SK-N-SH (cell line): Measurements from ENCODE around the gene NRGN. TPM values are rescaled to one million over a fixed set of nuclear protein-coding genes. Genes with fewer than 3 reads are reported as not detected.

ENCODE experiments used
- CTCF ChIA-PET: fragments of 300-600, 350-600 bp; formaldehyde crosslinking; extraction: SDS; loops from one replicate; lab custom pipeline; 2021; lab: Yijun Ruan, JAX
- POLR2A ChIA-PET: fragments of 350-600 bp; sonication (Branson Sonifier 250); formaldehyde crosslinking; extraction: SDS; loops from one replicate; lab custom pipeline; 2020; ENCODE audit warnings: antibody characterized with exemption, inconsistent platforms; lab: Yijun Ruan, JAX
- DNase-seq: peaks from one replicate; pipeline ENCODE4 v3.0.0; 2012
- H2AFZ ChIP-seq: fragments of 200-600 bp; sonication (generic); 2 replicates; pipeline ENCODE4 v1.8.1; 2016; ENCODE audit warnings: antibody characterized with exemption, mild to moderate bottlenecking, low read depth
- H3F3A ChIP-seq: fragments of 200-600 bp; sonication (generic); replicated peaks from 2 replicates; pipeline ENCODE3; 2016; ENCODE audit warnings: antibody characterized with exemption, mild to moderate bottlenecking; ENCODE audit not compliant: insufficient read depth
- H3K27ac ChIP-seq, 2 experiments: fragments of 200-500 bp in 1 of 2; fragments of 200-600 bp in 1 of 2; sonication (Bioruptor generic) in 1 of 2; sonication (generic), shearing (Covaris generic) in 1 of 2; 2 replicates each; pipeline versions ENCODE4 v1.5.1 to v1.6.1; 2014 to 2016; ENCODE audit warnings: low read depth in 2 of 2, inconsistent platforms in 1 of 2, low read length in 1 of 2, mild to moderate bottlenecking in 1 of 2, mixed read lengths in 1 of 2
- H3K27me3 ChIP-seq: fragments of 200-600 bp; sonication (generic), shearing (Covaris generic); 2 replicates; pipeline ENCODE4 v1.6.1; 2016; ENCODE audit warnings: mixed run types; ENCODE audit not compliant: insufficient read depth
- H3K36me3 ChIP-seq, 2 experiments: fragments of 200-500 bp in 1 of 2; fragments of 200-600 bp in 1 of 2; sonication (Bioruptor generic) in 1 of 2; sonication (generic) in 1 of 2; replicated peaks in 1 of 2; 2 replicates each; pipeline versions ENCODE3 to v1.5.1; 2014 to 2016; ENCODE audit warnings: low read length in 1 of 2, mild to moderate bottlenecking in 1 of 2; ENCODE audit not compliant: insufficient read depth in 2 of 2, control insufficient read depth in 1 of 2
- H3K4me1 ChIP-seq, 2 experiments: fragments of 200-500 bp in 1 of 2; fragments of 200-600 bp in 1 of 2; sonication (Bioruptor generic) in 1 of 2; sonication (generic), shearing (Covaris generic) in 1 of 2; 2 replicates each; pipeline versions ENCODE4 v1.5.1 to v1.6.1; 2014 to 2016; ENCODE audit warnings: low read depth in 1 of 2, low read length in 1 of 2, mixed run types in 1 of 2; ENCODE audit not compliant: insufficient read depth in 2 of 2, control insufficient read depth in 1 of 2
- H3K4me2 ChIP-seq: fragments of 200-600 bp; sonication (generic), shearing (Covaris generic); 2 replicates; pipeline ENCODE4 v1.6.1; 2017; ENCODE audit warnings: mixed run types
- H3K4me3 ChIP-seq, 2 experiments: fragments of 200-500 bp in 1 of 2; fragments of 200-600 bp in 1 of 2; sonication (Bioruptor generic) in 1 of 2; sonication (generic), shearing (Covaris generic) in 1 of 2; 2 replicates each; pipeline versions ENCODE4 v1.5.1 to v1.8.1; 2014 to 2016; ENCODE audit warnings: low read depth in 2 of 2, inconsistent platforms in 1 of 2, low read length in 1 of 2, mild to moderate bottlenecking in 1 of 2, mixed read lengths in 1 of 2, moderate library complexity in 1 of 2
- H3K79me2 ChIP-seq: fragments of 200-600 bp; sonication (generic); 2 replicates; pipeline ENCODE4 v1.8.1; 2017; ENCODE audit warnings: mild to moderate bottlenecking; ENCODE audit not compliant: insufficient read depth
- H3K9ac ChIP-seq: fragments of 200-600 bp; sonication (generic); 2 replicates; pipeline ENCODE4 v1.6.1; 2017; ENCODE audit warnings: mixed run types
- H3K9me2 ChIP-seq: fragments of 200-600 bp; sonication (generic); 2 replicates; pipeline ENCODE4 v1.6.1; 2017; ENCODE audit warnings: mixed run types
- H3K9me3 ChIP-seq: fragments of 200-600 bp; sonication (generic); 2 replicates; pipeline ENCODE4 v1.6.1; 2017; ENCODE audit warnings: mixed run types, mild to moderate bottlenecking, moderate library complexity
- H4K20me1 ChIP-seq: fragments of 200-600 bp; sonication (generic); 2 replicates; pipeline ENCODE4 v1.6.1; 2017; ENCODE audit warnings: mild to moderate bottlenecking, mixed run types; ENCODE audit not compliant: insufficient read depth
- ELF1 ChIP-seq: IDR thresholded peaks from 2 replicates; pipeline ENCODE4 v1.4.0; 2012
- FOSL2 ChIP-seq: IDR thresholded peaks from 2 replicates; pipeline ENCODE4 v1.4.0; 2012; ENCODE audit warnings: low read depth, mild to moderate bottlenecking, moderate library complexity, borderline replicate concordance
- FOXJ3 ChIP-seq: sonication (generic); formaldehyde crosslinking; IDR thresholded peaks from 2 replicates; pipeline ENCODE4 v1.5.1; 2020; ENCODE audit warnings: mild to moderate bottlenecking, missing genetic modification reagents
- FOXM1 ChIP-seq: IDR thresholded peaks from 2 replicates; pipeline ENCODE4 v1.4.0; 2012; ENCODE audit warnings: low read depth, mild to moderate bottlenecking
- MEF2A ChIP-seq: IDR thresholded peaks from 2 replicates; pipeline ENCODE4 v1.4.0; 2012; ENCODE audit warnings: low read depth, borderline replicate concordance
- RCOR1 ChIP-seq: fragments of 150-350 bp; IDR thresholded peaks from 2 replicates; pipeline ENCODE4 v1.6.1; 2017; ENCODE audit warnings: antibody characterized with exemption, low read length
- RFX5 ChIP-seq: IDR thresholded peaks from 2 replicates; pipeline ENCODE4 v1.6.1; 2012; ENCODE audit warnings: mild to moderate bottlenecking, improper control_type of control experiment, low read length
- RXRA ChIP-seq: IDR thresholded peaks from 2 replicates; pipeline ENCODE4 v1.4.0; 2012; ENCODE audit warnings: low read depth, mild to moderate bottlenecking, borderline replicate concordance
- SIN3A ChIP-seq: IDR thresholded peaks from 2 replicates; pipeline ENCODE4 v1.6.1; 2012; ENCODE audit warnings: low read depth, mild to moderate bottlenecking, low read length, moderate library complexity, borderline replicate concordance
- SMC3 ChIP-seq: IDR thresholded peaks from 2 replicates; pipeline ENCODE4 v1.6.1; 2012; ENCODE audit warnings: low read depth, low read length, improper control_type of control experiment
- TCF12 ChIP-seq: IDR thresholded peaks from 2 replicates; pipeline ENCODE4 v1.4.0; 2012
- YY1 ChIP-seq: IDR thresholded peaks from 2 replicates; pipeline ENCODE4 v1.4.0; 2012; ENCODE audit warnings: low read depth, mild to moderate bottlenecking
- WGBS: methylation state at CpG from one replicate; pipeline ENCODE4 v1.1.6; 2017; ENCODE audit warnings: low lambda C conversion rate; 5-methylcytosine and 5-hydroxymethylcytosine counted together
- polyA plus RNA-seq, 3 experiments: library from polyadenylated mRNA; depleted of rRNA; stranded (reverse); fragments of >200 nt; gene quantifications; 2 replicates each; pipeline ENCODE4 v1.2.3, GENCODE V29; 2012
- TF ChIP-seq, protein P1 (sequence below): IDR thresholded peaks from 2 replicates; pipeline ENCODE4; 2012
- TF ChIP-seq, protein P2 (sequence below): fragments of 150-350 bp; IDR thresholded peaks from 2 replicates; pipeline ENCODE4 v1.6.1; 2017; ENCODE audit warnings: antibody characterized with exemption, low read length, low read depth, borderline replicate concordance
- TF ChIP-seq, protein P3 (sequence below): IDR thresholded peaks from 2 replicates; pipeline ENCODE4 v1.4.0; 2012; ENCODE audit warnings: low read depth

Gene NRGN
- polyA plus RNA-seq, 1 of the 3 experiments (the other 2 are of a cell fraction), result 6.8 TPM

DNA sequence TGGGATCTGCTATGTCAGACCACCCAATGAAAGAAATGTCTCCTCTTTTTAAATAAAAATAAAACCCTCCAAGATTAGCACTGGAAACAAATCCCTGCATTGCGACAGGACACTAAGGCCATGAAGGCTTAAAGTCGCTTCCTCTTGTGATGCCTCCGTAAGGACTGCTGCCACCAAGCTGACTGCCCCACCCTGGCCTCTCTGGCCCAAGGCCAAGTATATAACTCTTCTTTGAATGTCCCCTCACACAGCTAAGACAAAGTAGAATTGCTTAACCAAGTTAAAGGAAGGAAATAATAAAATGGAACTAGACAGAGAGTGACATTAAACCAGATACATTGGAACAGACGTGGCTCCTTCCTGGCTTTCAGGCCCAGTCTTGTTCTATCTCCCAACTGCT, 7.5 kb upstream of the NRGN start:
- WGBS, result 80% methylated on average over 4 of the region's 4 CpGs
- CTCF ChIA-PET, result no interaction called here

DNA sequence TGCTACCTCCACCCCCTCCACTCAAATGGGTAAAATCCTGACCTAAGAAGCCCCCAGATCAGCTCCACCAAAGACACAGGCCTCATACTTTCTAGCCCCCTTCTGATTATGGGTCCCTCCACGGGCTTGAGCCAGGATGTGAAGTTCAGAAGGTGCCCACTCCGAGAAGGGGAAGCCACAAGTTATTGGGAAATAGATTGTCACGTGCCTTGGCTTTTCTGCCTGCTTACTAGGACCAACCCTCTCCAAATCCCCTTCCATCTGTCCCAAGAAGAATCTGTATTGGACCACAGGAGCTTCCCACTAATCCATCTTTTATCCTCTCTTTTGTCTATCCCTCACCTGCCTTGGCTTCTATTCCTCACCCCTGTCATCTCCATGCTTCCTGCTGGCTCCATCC, 3.0 kb upstream of the NRGN start:
- Histone ChIP-seq H3K79me2 (no peaks in the 10 kb centered on the region), H2AFZ (no peak overlapping the region), H3F3A (no peaks in the 10 kb centered on the region), H3K4me2 (no peak overlapping the region), H3K4me3 (no peak overlapping the region), H3K36me3 (no peaks in the 10 kb centered on the region), H3K27me3 (no peaks in the 10 kb centered on the region), H3K4me1 (peaks cover 0 to 12% of the 10 kb centered on the region in 2 experiments; a peak in 2 of 4 replicates), H3K27ac (no peak overlapping the region), H3K9me3 (no peaks in the 10 kb centered on the region), H4K20me1 (no peaks in the 10 kb centered on the region), H3K9me2 (no peaks in the 10 kb centered on the region), H3K9ac (no peak overlapping the region)
- 41% methylated on average over 3 of the region's 3 CpGs for WGBS
- no peak for TF ChIP-seq ELF1
- TF ChIP-seq, protein P1, sequence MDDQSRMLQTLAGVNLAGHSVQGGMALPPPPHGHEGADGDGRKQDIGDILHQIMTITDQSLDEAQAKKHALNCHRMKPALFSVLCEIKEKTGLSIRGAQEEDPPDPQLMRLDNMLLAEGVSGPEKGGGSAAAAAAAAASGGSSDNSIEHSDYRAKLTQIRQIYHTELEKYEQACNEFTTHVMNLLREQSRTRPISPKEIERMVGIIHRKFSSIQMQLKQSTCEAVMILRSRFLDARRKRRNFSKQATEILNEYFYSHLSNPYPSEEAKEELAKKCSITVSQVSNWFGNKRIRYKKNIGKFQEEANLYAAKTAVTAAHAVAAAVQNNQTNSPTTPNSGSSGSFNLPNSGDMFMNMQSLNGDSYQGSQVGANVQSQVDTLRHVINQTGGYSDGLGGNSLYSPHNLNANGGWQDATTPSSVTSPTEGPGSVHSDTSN, result no peak
- no peak for TF ChIP-seq YY1
- TF ChIP-seq, protein P2, sequence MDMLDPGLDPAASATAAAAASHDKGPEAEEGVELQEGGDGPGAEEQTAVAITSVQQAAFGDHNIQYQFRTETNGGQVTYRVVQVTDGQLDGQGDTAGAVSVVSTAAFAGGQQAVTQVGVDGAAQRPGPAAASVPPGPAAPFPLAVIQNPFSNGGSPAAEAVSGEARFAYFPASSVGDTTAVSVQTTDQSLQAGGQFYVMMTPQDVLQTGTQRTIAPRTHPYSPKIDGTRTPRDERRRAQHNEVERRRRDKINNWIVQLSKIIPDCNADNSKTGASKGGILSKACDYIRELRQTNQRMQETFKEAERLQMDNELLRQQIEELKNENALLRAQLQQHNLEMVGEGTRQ, result no peak
- TF ChIP-seq FOXM1, result no peak
- no peak for TF ChIP-seq RCOR1
- TF ChIP-seq FOXJ3, result no peak
- TF ChIP-seq RFX5, result no peak
- ChIA-PET CTCF (interaction anchor here (1.0 to 1.6 kb wide), 2 partner anchors 10 to 57 kb away, joined by 4 to 5 read pairs; no protein-coding TSS in a partner anchor), POLR2A (no interaction called here)
- no peak for DNase-seq

More for the DNA sequence above, 7.5 kb upstream of the NRGN start:
- H2AFZ ChIP-seq, result no peak overlapping the region
- H3K9ac ChIP-seq, result no peak overlapping the region
- TF ChIP-seq, protein P3, sequence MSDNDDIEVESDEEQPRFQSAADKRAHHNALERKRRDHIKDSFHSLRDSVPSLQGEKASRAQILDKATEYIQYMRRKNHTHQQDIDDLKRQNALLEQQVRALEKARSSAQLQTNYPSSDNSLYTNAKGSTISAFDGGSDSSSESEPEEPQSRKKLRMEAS, result no peak
- TF ChIP-seq FOXM1 (no peak), SMC3 (no peak), RXRA (no peak), MEF2A (no peak), RFX5 (no peak), FOSL2 (no peak), YY1 (no peak), SIN3A (no peak), TCF12 (no peak)
- TF ChIP-seq, protein P2, result no peak
- H3K4me1 ChIP-seq, result peaks cover 0 to 5% of the 10 kb centered on the region in 2 experiments; a peak in 1 of 4 replicates
- H3K9me3 ChIP-seq, result no peaks in the 10 kb centered on the region
- no peaks in the 10 kb centered on the region for H3K9me2 ChIP-seq
- POLR2A ChIA-PET, result no interaction called here
- no peak for DNase-seq
- H3K27me3 ChIP-seq, result no peaks in the 10 kb centered on the region
- H3K4me3 ChIP-seq, result no peak overlapping the region
- H3K36me3 ChIP-seq, result no peaks in the 10 kb centered on the region
- no peaks in the 10 kb centered on the region for H3K79me2 ChIP-seq
- no peak overlapping the region for H3K27ac ChIP-seq
- no peaks in the 10 kb centered on the region for H4K20me1 ChIP-seq
- H3K4me2 ChIP-seq, result no peak overlapping the region
- no peaks in the 10 kb centered on the region for H3F3A ChIP-seq
